ENCODE results near the gene C1orf50. TPM values are rescaled to one million over a fixed set of nuclear protein-coding genes. Genes with fewer than 3 reads are reported as not detected.

C1orf50 gene
- total and polyA plus RNA-seq, 2 donors (not counting 1 experiment from before 2014, with no cell fraction given) = 2.7 to 17.1 TPM

GRCh38 chr1:42742141-42742540 lies 24.9 kb upstream of the C1orf50 start:
- H3K27ac ChIP-seq (ENCODE audit: low read length in 2 of 2) = no peak overlapping the region
- peaks cover 5 to 9% of the 10 kb centered on the region in 2 donors for H3K4me1 ChIP-seq (ENCODE audit: control insufficient read depth in 2 of 2, insufficient read depth in 2 of 2, low read length in 2 of 2)
- no peak overlapping the region for H3K4me2 ChIP-seq (replicated peaks; ENCODE audit: low read depth, low read length, poor library complexity, severe bottlenecking)
- Mint-ChIP-seq H3K4me1 (peaks cover 3% of the 10 kb centered on the region), H3K27me3 (no peaks in the 10 kb centered on the region), H3K9me3 (ENCODE audit: insufficient read depth) (no peaks in the 10 kb centered on the region), H3K4me3 (no peak overlapping the region), H3K27ac (no peak overlapping the region)
- no peak overlapping the region for H2AFZ ChIP-seq (ENCODE audit: insufficient read depth, low read depth, low read length, poor library complexity, severe bottlenecking)
- CTCF ChIA-PET = no interaction called here
- H3K4me3 ChIP-seq (ENCODE audit: control extremely low read depth in 1 of 5, extremely low read depth in 1 of 5, insufficient read depth in 1 of 5, low read depth in 2 of 5, low read length in 4 of 5) = no peak overlapping the region
- POLR2A ChIA-PET = no interaction called here
- no peaks in the 10 kb centered on the region for H4K20me1 ChIP-seq (ENCODE audit: control insufficient read depth, insufficient read depth, low read length, poor library complexity, severe bottlenecking)
- DNase-seq (no peak), ATAC-seq (ENCODE audit: low read depth) (no peak)
- 99% methylated on average over 8 of the region's 8 CpGs for WGBS (ENCODE audit: insufficient coverage)
- TF ChIP-seq CTCF (IDR thresholded peaks at IDR 0.05) = no peak
- no peak for TF ChIP-seq EZH2 (IDR thresholded peaks at IDR 0.05; ENCODE audit: borderline replicate concordance, insufficient read depth, low read depth, low read length, poor library complexity, severe bottlenecking)
- intact Hi-C loops (cut with micrococcal nuclease) = no loop called here
- H3K36me3 ChIP-seq (replicated peaks in 1 of 2; ENCODE audit: control extremely low read depth in 1 of 2, control insufficient read depth in 1 of 2, extremely low read depth in 1 of 2, insufficient read depth in 2 of 2, low read length in 1 of 2) = peaks cover 0 to 13% of the 10 kb centered on the region in 2 experiments
- no peaks in the 10 kb centered on the region for H3K27me3 ChIP-seq (replicated peaks in 1 of 4; ENCODE audit: control extremely low read depth in 1 of 4, control insufficient read depth in 3 of 4, insufficient read depth in 4 of 4, low read length in 3 of 4)
- H3K9ac ChIP-seq (ENCODE audit: low read length) = no peak overlapping the region
- H3K9me3 ChIP-seq (ENCODE audit: control extremely low read depth in 1 of 3, control insufficient read depth in 2 of 3, insufficient read depth in 1 of 3, low read length in 2 of 3) = no peaks in the 10 kb centered on the region
- H3K79me2 ChIP-seq (ENCODE audit: control insufficient read depth, insufficient read depth, low read length) = no peaks in the 10 kb centered on the region

- H3K27ac ChIP-seq (ENCODE audit: low read length in 2 of 2) = no peak overlapping the region
These were observed 24.3 kb upstream of the C1orf50 start for GRCh38 chr1:42742617-42743316.

More at GRCh38 chr1:42742617-42743316, 24.3 kb upstream of the C1orf50 start:
- Histone ChIP-seq H4K20me1 (ENCODE audit: control insufficient read depth, insufficient read depth, low read length, poor library complexity, severe bottlenecking) (no peaks in the 10 kb centered on the region), H3K4me1 (ENCODE audit: control insufficient read depth in 2 of 2, insufficient read depth in 2 of 2, low read length in 2 of 2) (peaks cover 0 to 3% of the 10 kb centered on the region in 2 donors), H3K36me3 (replicated peaks in 1 of 2; ENCODE audit: control extremely low read depth in 1 of 2, control insufficient read depth in 1 of 2, extremely low read depth in 1 of 2, insufficient read depth in 2 of 2, low read length in 1 of 2) (peaks cover under 1 to 17% of the 10 kb centered on the region in 2 experiments), H3K27me3 (replicated peaks in 1 of 4; ENCODE audit: control extremely low read depth in 1 of 4, control insufficient read depth in 3 of 4, insufficient read depth in 4 of 4, low read length in 3 of 4) (no peaks in the 10 kb centered on the region), H3K9me3 (ENCODE audit: control extremely low read depth in 1 of 3, control insufficient read depth in 2 of 3, insufficient read depth in 1 of 3, low read length in 2 of 3) (no peaks in the 10 kb centered on the region), H3K4me3 (ENCODE audit: control extremely low read depth in 1 of 5, extremely low read depth in 1 of 5, insufficient read depth in 1 of 5, low read depth in 2 of 5, low read length in 4 of 5) (no peak overlapping the region), H2AFZ (ENCODE audit: insufficient read depth, low read depth, low read length, poor library complexity, severe bottlenecking) (no peak overlapping the region), H3K79me2 (ENCODE audit: control insufficient read depth, insufficient read depth, low read length) (no peaks in the 10 kb centered on the region), H3K9ac (ENCODE audit: low read length) (no peak overlapping the region), H3K4me2 (replicated peaks; ENCODE audit: low read depth, low read length, poor library complexity, severe bottlenecking) (no peak overlapping the region)
- no peaks in the 10 kb centered on the region for H3K27me3 Mint-ChIP-seq
- WGBS (ENCODE audit: insufficient coverage) = 99% methylated on average over 6 of the region's 9 CpGs
- H3K4me1 Mint-ChIP-seq = no peaks in the 10 kb centered on the region
- H3K27ac Mint-ChIP-seq = no peak overlapping the region
- POLR2A ChIA-PET = no interaction called here
- ATAC-seq (ENCODE audit: low read depth) = no peak
- intact Hi-C loops (cut with micrococcal nuclease) = no loop called here
- TF ChIP-seq EZH2 (IDR thresholded peaks at IDR 0.05; ENCODE audit: borderline replicate concordance, insufficient read depth, low read depth, low read length, poor library complexity, severe bottlenecking) = no peak
- TF ChIP-seq CTCF (IDR thresholded peaks at IDR 0.05) = no peak
- H3K9me3 Mint-ChIP-seq (ENCODE audit: insufficient read depth) = no peaks in the 10 kb centered on the region
- CTCF ChIA-PET = interaction anchor here (1.2 kb wide), 1 partner anchor 331 kb away, joined by 3 read pairs; no protein-coding TSS in a partner anchor
- no peak for DNase-seq
- H3K4me3 Mint-ChIP-seq = no peak overlapping the region

Data from B cell (primary cell).